HG02610 (cell line): ENCODE results near the gene UMPS.

Experiments used
- ATAC-seq: cut with Tn5 transposase; IDR thresholded peaks from one replicate; pipeline ENCODE4 v1.9.1; 2021; ENCODE audit warnings: mild to moderate bottlenecking, moderate library complexity; ENCODE audit not compliant: unreplicated experiment

The UMPS gene

DNA sequence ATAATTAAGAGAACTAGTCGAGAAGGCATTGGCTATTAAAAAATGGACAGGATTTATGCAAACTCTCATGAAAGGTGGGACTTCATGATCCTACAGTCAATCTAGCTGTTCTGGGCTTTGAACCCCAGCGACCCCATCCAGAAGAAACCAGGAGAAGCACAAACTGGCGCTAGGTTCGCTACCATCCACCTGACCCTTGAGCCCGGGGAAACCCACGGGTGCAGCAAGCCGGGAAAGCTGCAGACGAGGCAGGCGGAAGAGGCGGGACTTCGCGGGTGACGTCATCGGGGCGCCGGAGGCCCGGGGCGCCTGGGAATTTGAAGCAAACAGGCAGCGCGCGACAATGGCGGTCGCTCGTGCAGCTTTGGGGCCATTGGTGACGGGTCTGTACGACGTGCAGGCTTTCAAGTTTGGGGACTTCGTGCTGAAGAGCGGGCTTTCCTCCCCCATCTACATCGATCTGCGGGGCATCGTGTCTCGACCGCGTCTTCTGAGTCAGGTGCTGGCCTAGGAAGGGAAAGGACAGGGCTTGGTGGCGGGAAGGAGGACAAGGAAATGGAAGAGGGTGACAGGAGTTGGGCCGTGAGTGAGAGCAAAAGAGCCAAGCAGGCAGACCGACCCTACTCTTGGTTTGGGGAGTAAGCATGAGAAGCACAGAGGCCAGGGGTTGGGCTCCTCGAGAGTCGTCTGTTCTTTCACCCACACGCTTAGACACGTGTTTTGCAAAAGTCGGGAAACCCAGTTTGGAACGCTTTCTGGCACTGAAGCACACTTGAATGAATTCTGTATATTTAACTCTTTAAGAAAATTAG lies at the start of gene UMPS:
Gene UMPS, plus strand, starts transcription at position 324 of the 812 bp plus-strand sequence. Its CDS starts 20 bp downstream, at position 344.
- ATAC-seq: peak; percentile 93

DNA sequence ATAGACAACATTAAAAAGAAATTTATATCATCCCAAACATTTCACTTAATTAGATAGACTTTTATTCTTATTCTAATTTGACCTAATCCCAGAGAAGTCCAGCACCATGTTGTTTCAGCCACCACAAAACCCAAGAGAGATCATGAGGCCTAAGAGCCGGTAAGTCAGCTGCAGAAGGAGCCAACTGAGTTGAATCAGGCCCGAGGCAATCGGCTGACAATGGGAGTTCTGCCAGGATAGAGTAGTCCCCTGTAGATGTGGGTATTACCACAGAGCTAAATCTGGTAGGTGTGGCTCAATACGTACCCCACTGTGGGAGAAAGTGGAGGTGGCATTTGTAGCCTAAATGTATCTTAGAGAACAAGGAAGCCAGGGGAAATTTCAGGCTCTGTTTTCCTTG lies 49.7 kb upstream of the UMPS start:
- ATAC-seq: no peak

DNA sequence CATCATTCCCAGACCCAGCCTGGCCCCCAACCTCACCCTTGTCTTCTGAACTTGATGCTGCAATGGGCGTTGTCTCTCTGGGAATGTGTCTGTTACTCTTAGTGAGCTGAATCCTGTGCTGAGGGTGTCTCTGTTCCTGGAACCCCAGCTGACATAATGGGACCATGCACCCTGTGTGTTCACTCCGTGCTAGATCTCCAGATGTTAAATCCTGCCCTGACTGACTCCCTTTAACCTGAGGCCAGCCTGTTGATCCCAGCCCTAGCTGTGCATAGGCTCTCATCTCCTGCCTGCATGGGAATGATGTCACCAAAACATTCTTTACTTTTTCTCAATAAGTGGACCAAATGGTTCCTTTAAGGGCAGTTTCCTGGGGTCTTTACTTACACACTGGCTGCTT lies 48.0 kb upstream of the UMPS start:
- no peak for ATAC-seq

DNA sequence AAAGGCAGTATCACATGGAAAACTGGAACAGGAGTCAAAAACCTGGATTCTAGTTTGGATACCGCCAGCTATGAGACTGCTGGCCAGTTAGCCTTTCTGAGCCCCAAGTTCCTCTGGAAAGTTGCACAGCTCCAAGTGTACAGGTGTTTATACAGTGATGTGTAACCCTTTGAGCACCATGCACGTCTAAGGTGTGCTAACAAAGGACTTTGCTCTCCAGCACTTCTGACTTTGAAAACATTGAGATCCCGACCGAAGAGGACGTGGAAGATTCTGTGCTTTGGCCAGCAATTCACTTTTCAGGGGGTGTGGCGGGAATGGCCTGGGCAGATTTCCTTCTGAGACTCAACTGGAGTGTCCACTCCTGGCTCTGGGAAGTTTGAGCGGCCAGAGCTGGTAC lies 45.8 kb upstream of the UMPS start:
- no peak for ATAC-seq

DNA sequence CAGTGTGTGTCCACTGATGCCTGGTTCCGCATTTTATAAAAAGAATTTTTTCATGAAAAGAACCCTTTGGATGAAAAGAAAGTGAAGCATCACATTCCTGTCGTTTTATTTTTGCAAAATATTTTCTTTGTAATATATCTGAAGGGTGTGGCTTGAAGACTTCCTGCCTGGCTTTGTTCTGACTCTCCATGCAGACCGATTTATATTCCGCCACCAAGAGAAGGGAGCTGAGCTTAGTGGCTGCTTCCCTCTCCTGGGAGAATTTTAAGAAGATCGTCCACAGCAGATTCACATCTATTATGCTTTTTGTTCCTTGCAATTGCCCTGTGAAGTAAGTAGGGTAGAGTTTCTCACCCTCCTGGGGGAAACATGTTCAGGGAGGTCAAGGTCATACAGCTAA lies 45.2 kb upstream of the UMPS start:
- no peak for ATAC-seq

DNA sequence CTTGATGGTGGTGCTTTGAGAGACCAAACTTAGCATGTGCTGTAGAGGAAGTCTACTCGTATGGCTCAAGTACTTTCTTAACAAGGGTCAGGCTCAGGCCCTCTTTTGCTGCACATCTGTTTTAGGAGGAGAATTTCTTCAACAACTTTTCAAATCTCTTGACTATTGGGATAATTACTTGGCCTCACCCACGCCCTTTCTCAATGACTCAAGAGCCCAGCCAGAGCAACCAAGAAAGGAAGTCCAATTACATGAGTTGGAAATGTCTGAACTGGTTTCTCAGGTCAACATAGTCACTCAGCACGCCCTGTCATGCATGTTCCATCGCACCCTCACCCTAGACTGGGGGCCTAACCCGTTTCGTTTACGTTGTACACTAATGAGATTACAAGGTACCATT lies 44.8 kb upstream of the UMPS start:
- ATAC-seq: no peak

DNA sequence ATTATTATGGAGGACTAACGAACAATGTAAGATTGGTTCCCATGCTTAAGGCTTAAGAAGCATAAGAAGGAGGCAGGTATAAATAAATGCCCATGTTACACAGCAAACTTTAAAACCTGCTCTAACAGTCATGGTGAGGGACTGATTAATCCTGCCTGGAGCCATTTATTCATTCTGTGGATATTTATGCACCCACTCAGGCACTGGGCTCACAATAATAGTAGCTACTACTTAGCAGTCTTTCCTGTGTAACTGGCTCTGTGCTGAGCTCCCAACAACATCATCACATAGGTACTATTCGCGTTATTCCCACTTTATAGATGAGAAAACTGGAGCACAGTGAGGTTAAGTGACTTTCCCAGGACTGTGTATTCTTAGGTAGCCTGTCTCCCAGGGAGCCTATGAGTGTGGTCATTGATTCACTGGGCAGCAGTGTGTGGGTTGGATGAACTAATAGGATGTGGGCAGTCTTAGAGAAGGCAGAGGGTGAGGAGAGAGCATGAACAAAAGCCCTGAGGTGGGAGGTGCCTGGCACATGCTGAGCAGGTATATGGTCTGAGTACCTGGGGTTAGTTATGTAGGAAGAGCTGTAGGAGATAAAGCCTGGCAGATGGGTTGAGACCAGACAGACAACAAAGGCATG lies 44.1 kb upstream of the UMPS start:
- no peak for ATAC-seq

DNA sequence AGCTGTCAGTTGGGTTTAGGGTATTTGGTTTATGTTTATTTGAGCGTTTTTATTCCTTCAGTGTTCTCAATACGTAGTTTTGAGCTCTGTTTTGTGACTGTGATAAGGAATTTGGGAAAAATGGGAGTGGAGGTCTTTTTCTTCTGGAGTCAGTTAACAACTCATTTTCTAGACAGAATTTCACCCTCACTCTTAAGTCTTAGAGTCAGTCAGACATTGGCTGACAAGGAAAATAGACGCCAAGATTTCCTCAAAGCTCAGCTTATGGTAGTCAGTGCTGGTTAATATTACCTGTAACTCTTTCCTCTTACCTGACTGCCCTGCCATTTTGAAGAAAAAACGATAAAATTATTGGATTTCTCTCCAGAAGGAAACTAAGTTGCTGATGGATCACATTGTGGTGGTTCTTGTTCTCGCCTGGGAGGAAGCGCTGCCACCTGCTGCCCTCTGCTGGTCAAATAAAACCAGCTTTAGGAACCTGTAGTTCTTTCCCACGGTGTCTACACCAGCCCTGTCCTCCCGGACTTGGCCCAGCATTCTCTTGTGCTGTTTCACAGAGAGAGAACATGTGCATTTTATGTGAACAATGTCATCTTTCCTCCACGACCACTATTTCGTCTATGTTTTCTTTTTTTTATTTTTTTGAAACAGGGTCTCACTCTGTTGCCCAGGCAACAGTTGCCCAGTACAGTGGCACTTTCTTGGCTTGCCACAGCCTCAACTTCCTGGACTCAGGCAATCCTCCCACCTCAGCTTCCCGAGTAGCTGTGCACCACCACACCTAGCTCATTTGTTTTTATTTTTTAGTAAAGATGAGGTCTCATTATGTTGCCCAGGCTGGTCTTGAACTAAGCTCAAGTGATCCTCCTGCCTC lies 41.4 kb upstream of the UMPS start:
- peak; percentile 64 for ATAC-seq

DNA sequence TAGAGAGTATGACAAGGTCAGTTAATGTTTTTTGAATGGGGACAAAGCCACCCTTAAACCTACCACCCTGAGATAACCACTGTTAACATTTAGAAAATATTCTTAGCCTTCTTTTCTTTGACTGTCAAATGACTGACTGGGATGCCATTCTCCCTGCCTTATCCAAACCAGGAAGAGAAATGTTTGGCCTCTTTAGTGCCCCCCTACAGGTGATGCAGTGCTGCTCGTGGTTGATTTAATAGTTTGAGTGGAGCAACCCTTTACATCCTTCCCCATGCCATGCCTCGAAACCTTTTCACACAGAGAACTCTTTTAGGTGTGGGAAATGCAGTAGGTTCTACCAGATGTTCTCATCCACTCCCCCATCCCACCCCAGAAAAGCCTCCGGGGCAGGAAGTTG lies 38.7 kb upstream of the UMPS start:
- no peak for ATAC-seq

DNA sequence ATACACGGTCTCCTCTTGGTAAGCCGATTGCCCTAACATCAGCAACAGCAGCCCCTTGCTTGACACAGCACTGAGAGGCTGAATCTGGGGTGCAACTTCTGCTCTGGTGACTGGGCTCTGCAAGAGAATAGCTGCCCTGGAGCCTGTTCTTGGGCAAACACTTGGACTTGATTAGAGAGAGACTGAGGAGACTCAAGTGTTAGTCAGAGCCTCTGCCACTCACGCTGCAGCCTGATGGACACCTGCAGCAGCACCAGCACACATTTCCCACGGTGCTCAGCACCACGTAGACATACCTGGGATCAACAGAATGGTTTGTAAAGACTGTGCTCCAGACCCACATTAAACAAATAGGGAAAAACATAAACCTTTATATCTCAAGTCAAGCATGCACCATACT lies 35.8 kb upstream of the UMPS start:
- no peak for ATAC-seq

DNA sequence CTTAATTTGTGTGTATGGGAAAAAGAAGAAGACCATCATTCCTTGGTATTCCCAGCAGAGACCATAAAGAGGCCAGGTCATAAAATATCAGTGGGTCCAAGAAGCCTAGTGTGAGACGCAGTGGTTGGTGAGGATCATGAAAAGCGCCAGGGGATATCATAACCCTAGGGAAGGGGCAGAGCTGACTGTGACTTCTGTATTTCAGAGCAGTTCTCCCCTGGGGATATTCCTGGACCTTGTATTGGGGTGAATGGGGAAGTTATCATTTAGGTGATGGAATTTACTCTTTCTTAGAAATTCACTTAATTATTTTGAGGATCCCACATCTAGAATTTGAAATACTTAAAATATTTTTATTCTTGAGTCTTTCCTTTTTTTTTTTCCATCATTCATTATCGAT lies 34.9 kb upstream of the UMPS start:
- ATAC-seq: no peak

DNA sequence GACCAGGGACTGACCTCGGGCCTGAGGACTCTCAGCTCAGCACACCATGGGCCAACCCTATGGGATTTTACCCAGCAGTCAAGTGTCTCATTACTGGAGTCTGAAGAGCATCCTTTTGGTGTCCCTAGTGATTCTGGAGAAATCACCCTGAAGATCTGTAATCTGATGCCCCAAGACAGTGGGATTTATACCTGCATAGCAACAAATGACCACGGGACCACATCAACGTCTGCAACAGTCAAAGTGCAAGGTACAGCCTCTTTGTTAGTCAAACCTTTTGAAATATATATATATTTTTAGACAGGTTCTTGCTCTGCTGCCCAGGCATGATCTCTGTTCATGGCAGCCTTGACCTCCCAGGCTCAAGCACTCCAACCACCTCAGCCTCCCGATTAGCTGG lies 34.2 kb upstream of the UMPS start:
- ATAC-seq: no peak

DNA sequence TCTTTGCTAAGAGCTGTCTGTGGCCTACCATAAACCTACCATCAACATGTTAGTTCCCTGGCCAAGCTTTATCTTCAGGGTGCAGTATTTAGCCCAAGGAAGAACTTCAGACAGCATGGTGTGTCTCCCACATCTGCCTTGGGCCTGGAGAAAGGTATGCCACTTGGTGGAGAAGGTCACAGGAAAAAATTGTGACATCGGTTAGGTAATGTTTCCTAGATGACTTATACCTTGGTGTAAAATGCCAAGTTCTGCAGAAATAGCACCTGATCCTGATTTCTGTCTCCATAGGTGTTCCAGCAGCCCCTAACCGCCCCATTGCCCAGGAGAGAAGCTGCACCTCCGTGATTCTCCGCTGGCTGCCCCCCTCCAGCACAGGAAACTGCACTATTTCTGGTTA lies 33.0 kb upstream of the UMPS start:
- no peak for ATAC-seq

DNA sequence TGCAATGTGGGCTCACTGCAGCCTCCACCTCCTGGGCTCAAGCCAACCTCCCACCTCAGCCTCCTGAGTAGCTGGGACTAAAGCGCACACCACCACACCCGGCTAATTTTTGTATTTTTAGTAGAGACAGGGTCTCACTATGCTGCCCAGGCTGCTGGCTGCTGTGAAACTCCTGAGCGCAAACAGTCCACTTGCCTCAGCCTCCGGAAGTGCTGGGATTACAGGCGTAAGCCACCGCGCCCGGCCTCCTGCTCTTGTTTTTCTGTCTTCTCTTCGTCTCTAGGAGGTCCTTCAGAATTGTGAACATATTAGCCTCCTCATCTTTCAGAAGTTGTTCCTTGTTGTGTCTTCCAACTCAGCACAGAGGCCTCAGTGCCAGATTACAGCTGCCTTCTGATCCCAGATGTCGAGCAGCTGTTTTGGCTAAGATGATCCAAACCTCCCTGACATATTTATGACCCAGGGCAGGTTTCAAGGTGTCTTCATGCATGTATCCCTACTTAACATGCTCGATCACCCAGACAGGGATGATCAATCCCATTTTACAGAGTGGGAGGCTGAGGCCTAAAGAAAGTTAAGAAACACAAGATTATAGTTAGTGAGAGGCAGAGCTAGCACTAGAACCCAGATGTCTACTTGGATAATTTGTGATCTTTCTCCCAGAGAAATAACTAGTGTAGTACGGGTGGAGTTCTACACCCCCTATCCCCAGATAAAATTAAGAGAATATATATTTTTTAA lies 32.1 kb upstream of the UMPS start:
- ATAC-seq: no peak

DNA sequence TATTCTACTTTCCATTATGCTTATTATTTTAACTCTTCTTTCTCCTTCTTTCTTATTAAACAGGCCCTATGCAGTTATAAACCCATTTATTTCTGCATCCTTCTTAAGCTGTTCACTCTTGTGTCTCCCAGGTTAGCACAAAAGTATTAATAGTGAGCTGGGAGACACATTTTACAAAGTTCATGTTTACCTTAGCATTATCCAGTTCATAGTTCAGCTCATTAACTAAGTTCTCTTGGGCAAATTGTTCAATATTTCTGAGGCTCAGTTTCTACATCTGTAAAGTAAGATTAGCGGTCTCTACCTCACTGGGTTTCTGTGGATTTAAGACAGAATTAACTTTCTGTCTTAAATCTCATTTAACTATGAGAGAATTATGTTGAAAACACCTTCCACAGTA lies 31.2 kb upstream of the UMPS start:
- no peak for ATAC-seq

DNA sequence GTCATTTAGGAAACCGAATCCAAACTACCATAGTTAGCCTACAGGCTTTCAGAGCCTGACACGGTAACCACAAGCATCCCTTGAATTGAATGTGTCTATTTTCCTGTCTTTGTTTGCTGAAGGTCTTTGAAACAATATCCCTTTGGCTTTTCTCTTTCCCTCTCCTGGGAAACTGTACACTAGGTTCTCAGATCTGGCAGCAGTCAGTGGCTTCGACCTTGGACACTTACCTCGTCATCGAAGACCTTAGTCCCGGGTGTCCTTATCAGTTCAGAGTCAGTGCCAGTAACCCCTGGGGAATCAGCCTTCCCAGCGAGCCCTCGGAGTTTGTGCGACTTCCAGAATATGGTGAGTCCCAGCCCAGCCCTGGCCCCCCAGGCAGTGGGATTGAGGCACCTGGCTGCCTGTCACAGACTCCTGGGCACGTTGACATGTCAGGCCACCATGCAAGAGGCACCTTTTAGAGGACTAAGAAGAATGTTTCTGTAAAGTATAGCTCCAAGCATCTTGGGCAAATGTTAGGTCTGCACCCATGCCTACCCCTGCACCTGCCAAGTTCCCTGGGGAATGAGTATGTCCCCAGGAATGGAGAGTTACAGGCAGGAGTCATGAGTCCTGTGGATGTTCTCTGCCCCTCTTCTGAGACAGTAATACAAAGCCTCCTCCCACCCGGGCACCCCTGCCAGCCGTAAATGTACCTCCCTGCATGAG lies 30.4 kb upstream of the UMPS start:
- ATAC-seq: no peak

DNA sequence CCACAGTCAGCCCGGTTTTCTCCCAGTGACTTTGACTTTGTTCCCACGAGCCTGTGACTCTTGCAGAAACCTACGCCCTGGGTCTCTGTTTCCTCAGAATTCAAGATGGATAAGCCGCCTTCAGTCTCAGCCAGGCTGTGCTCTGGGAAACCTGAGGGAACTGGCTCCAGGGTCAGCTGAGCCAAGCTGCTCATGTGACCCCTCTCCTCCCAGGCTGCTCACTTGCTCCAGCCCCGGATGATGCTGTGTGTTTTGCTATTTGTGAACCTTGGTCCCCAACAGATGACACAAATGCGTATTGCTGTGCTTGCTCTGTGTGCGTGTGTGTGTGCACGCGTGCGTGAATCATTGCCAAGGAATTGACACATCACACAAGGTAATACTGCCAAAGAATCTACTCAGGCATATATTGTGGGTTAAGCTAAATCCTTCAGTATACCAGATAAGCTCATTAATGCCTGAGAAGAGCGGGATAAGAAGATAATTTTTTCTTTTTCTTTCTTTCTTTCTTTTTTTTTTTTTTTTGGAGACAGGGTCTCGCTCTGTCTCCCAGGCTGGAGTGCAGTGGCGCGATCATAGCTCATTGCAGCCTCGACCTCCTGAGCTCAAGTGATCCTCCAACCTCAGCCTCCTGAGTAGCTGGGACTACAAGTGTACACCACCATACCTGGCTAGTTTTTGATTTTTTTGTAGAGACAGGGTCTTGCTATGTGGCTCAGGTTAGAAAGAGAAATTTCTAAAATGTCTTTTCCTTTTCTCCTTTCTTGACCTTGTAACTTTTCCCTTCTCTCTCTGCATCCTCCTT lies 29.2 kb upstream of the UMPS start:
- no peak for ATAC-seq

DNA sequence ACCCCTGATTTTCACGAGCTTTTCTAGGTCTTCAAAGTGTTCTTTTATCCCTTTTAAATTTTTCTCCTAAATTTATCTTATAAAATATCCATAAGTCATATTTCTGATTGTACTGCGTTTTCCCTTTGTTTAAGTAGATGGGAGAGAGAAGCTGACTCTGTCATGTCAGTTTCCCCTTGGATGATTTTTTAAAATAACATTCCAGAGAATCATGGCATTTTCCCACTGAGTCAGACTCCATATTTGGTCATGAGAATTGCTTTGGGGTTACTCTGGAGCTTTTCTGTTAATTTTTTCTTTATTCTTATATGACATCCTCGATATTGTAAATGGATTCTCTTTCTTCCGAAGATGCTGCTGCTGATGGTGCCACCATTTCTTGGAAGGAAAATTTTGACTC lies 28.6 kb upstream of the UMPS start:
- ATAC-seq: no peak

DNA sequence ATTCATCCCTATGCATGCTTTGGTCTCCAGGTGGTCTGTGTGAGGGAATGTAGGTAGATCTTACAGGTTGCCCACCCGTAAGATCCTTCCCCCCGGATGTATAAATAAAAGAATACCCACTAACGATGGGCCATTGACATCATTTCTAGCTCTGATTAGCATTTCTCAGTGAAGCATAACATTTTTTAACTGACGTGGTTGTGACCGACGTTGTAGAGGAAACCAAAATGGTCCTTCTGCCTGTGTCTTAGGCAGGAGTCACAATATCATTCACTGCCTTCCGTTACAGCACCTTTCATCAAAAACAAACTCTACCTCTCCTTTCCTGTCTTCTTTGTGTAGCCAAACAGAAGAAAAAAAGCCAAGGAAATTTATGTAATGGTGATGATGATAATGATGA lies 27.3 kb upstream of the UMPS start:
- ATAC-seq: no peak

DNA sequence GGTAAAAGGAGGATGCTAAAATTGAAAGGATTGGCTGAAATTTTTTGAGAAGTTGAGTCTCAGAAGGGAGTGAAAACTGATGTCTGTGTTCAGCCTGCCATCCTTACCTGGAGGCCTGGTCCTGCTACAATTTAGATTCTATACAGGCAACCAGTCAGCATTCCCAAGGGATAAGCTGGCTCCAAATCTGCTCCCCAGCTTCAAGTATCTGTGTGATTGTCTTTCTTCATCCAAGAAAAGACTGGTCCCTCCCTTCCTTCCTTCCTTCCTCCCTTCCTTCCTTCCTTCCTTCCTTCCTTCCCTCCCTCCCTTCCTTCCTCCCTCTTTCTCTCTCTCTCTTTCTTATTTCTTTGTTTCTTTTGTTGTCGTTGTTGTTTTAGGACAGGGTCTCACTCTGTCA lies 24.7 kb upstream of the UMPS start:
- no peak for ATAC-seq
